HG03520 (cell line): ENCODE results near the gene KCNMA1.
"Not testable (repeated sequence)": the region's sequence is repeated elsewhere in the genome, so short reads cannot be mapped to it uniquely, and the experiment has no call there.

Experiments
- ATAC-seq: cut with Tn5 transposase; IDR thresholded peaks from one replicate; pipeline ENCODE4 v1.9.1; 2021; ENCODE audit warnings: mild to moderate bottlenecking, moderate library complexity; ENCODE audit not compliant: unreplicated experiment

The KCNMA1 gene

DNA sequence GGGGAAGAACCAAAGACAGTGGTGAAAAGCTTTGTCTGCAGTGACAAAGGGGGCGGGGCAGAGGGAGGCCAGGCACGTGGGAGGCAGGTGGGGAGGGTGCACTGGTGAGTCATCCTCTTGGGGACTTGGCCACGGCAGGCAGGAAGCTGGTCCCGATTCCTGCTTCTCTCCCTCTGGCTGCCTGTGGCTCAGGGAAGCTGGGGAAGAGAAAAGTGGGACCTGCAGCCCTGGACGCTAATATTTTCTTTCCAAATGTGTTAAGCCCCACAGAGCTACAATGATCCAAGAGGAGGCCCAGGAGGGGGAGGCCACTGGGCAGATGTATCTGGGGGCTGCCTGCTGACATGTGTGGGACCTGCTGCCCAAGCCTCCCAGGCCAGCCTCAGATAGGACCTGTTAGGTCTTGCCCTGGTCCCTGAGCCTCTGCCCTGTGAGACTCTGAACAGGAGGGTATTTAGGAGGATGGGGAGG lies 231.8 kb downstream of the KCNMA1 start:
- no peak for ATAC-seq

GRCh38 chr10:77404810-77405209 lies 232.8 kb downstream of the KCNMA1 start:
- ATAC-seq = no peak

DNA sequence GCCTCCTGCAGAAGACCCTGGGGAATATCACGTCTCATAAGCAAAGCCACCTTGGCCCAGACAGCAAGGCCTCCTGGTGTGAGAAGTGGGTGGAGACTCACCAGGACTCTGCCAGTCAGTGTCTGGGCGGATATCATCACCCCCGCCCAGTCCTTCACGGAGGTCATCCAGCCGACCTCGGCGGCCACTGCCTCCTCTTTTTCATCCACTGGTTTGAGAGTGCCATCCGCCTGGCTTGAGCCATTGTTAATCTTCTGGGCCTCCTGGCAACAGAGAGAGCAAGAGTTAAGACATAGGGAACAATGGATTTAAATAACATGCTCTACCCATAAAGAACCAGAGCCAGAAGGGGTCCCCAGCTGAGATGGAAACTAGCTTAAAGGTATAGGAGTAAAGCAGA lies 233.8 kb downstream of the KCNMA1 start:
- no peak for ATAC-seq

- ATAC-seq = no peak
Measured at GRCh38 chr10:77401683-77402082, 235.9 kb downstream of the KCNMA1 start.

GRCh38 chr10:77400033-77400432 lies 237.6 kb downstream of the KCNMA1 start:
- no peak for ATAC-seq

- no peak for ATAC-seq
Measured at GRCh38 chr10:77398986-77399755, 238.4 kb downstream of the KCNMA1 start.

DNA sequence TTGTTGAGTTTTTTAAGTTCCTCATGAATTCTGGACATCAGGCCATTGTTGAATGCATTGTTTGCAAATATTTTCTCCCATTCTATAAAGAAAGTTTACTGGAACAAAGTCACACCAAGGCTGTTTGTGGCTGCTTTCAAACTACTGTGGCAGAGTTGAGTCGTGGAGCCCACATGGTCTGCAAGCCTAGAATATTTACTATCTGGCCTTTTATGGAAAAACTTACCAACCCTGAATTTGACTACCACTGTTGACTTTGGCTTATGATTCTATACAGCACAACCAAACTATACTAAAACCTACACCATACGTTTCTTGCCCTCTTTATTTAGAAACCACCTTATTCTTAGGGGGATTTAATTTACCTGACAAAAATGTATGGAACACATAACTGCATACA lies 239.1 kb downstream of the KCNMA1 start:
- ATAC-seq = no peak

GRCh38 chr10:77397103-77397502 lies 240.5 kb downstream of the KCNMA1 start:
- ATAC-seq = no peak

DNA sequence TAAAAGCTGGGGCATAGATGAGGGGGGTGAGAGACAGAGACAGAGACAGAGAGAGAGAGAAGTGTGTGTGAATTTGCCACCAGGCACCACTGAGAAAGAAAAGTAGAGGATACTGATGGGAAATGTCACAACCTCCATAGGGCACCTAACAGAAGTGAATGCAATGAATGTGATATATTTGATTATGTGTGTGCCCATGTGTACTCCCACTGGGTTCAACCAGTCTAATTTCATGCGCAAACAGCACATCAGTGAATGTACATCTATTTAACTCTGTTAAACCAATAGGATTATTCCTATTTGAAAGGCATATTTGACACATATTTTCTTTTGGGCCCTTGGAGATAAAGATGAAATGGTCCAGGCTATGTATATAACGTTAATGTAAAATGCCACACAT lies 241.3 kb downstream of the KCNMA1 start:
- ATAC-seq = no peak

- ATAC-seq = no peak
Measured at GRCh38 chr10:77393821-77394501, 243.6 kb downstream of the KCNMA1 start.

DNA sequence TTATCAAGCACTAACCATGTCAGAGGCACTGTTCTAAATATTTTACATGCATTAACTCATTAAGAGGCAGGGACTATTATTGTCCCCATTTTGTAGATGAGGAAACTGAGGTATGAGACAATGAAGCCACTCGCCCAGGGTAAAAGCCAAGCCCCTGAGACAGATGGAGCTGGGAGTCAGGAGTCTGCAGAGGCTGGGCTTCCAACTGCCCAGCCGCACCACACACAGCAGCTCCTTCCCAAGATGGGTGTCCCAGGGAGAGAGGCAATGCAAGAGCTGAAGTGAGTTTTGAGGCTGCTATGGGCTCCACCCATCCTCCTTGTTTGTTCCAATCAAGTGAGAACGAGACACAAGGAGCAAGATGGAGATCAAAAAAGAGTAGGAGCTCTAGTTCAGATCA lies 244.2 kb downstream of the KCNMA1 start:
- ATAC-seq = no peak

- ATAC-seq = no peak
Measured at GRCh38 chr10:77392851-77393250, 244.8 kb downstream of the KCNMA1 start.

DNA sequence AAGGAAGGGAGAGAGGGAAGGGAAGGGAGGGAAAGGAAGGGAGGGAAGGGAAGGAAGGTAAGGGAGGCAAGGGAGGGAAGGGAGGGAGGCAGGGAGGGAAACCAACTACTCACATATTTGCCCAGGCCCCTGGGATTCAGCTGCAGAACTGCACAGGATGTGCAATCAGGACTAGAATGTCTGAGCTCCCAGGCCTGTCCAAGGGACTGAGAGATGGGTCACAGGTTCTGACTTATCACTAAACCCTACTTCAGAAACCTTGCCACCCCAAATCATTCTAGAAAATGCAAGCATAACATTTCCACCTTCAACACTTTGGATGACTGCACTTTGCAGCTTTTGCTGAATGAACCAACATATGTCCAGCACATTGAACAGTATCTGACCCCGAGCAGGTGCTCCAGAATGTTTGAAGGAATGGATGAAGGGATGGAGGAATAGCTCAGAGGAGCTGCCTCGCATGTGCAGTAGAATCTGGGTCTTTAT lies 245.3 kb downstream of the KCNMA1 start:
- ATAC-seq = no peak

- ATAC-seq = no peak
Measured at GRCh38 chr10:77391605-77392235, 245.9 kb downstream of the KCNMA1 start.

DNA sequence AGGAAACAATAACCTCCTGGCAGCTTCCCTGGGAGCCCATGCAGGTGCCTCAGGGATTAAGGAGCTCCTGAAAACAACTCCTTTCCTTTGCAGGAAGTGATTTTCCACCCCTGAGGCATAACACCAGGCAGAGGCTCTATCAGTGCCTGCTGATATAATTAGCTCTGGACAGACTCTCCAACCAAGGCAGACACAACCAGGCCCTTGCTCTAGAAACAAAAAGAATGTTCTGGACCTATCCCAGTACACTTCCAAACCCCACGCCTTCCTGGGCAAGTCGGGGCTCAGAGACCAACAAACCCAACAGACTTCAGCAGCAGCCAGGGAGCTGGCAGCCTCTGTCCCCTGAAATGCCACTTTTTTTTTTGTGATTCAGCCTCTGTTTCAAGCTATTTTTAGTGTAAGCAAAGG lies 247.1 kb downstream of the KCNMA1 start:
- no peak for ATAC-seq

- no peak for ATAC-seq
Measured at GRCh38 chr10:77388571-77389100, 249.0 kb downstream of the KCNMA1 start.

DNA sequence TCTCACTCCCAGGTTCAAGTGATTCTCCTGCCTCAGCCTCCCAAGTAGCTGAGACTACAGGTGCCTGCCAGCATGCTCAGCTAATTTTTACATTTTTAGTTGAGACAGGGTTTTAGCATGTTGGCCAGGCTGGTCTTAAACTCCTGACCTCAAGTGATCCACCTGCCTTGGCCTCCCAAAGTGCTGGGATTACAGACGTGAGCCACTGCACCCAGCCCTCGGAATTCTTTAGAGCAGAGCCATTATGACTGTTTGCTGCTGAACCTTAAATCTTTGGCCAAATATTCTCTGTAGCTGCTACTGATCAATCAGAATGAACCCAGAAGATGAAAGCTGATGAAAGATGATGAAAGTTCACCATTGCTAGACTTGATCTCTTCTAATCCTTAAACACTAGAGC lies 249.9 kb downstream of the KCNMA1 start:
- ATAC-seq = not testable (repeated sequence)

DNA sequence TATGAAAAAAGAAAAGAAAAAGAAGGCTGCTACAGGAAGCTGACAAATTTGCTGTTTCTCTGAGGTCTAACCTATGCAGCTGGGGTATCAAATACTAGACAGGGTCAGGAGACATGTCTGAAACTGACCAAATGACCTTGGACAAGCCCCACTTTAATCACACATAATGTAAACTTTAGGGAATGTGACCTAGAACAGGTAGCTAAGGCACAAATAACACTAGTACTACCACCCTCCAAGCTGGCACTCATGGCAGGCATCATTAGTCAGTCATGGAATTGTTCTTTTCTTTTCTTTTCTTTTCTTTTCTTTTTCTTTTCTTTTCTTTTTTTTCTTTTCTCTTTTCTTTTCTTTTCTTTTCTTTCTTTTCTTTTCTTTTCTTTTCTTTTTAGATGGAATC lies 250.4 kb downstream of the KCNMA1 start:
- ATAC-seq = no peak

DNA sequence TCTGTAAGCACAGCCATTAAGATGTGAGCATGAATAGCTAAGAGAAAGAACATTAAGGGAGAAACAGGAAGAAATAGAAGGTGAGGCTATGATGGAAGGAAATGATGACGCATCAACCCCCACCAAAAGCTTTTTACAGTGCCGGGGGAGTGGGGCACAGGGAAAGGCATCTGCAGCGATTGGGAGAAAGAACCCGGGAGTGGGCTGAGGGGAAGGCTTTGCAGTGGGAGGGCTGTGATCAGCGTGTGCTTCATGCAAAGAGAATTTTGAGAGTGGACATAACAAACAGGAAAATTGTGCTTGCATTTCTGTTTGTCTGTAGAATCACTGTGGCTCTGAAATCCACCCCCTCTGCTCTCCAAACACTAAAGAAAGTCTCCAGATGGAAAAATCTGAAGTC lies 250.8 kb downstream of the KCNMA1 start:
- ATAC-seq = no peak

DNA sequence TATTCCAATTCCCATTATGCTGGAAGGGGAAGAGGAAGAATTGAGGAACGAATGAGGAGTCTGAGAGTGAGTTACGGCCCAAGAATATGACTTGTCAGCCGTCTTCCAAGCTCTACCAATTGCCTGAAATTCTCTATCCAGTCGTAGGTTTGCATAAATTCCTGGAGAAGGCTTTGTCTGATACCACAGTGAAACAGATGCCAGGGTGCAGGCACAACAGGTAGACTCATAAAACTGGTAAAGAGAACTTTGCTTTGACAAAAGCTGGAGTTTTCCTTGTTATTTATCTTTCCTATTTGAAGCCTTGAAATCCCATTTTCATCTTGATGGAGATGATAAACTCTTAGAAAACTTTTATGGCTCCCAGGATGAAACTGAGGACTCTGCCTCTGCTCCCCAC lies 251.2 kb downstream of the KCNMA1 start:
- no peak for ATAC-seq

DNA sequence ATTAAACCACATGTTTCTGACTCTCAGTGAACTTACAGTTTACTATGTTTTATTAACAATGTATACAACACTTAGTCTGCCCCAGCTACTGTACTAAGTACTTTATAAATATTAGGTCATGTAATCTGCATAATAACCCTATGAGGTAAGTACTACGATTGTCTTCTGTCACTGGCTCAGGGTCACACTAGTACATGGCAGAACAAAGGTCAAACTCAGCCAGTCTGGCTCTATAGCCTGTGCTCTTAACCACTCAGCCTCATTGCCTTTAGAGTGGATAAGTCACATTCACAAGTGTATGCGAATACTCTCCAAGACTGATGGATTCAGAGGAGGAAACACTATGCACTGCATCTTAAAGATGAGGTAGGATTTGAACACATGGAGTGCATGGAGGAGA lies 252.3 kb downstream of the KCNMA1 start:
- ATAC-seq = no peak
